Middle frontal gyrus (tissue), 1 donor: ENCODE measurements around the gene CCDC50.

Experiments used
- DNase-seq: peaks from one replicate; pipeline ENCODE4 v3.0.0-alpha.2; 2015; ENCODE audit warnings: low spot score; ENCODE audit errors: extremely low spot score

Gene CCDC50

GRCh38 chr3:191378142-191378812 lies 49.1 kb downstream of the CCDC50 start:
- DNase-seq, result no peak

- DNase-seq, result no peak
Observed at GRCh38 chr3:191379446-191379845, 50.3 kb downstream of the CCDC50 start.

- no peak for DNase-seq
Observed at GRCh38 chr3:191380001-191380400, 50.8 kb downstream of the CCDC50 start.

GRCh38 chr3:191381303-191381702 lies 52.1 kb downstream of the CCDC50 start:
- DNase-seq, result no peak

GRCh38 chr3:191382661-191383060 lies 53.5 kb downstream of the CCDC50 start:
- no peak for DNase-seq

- no peak for DNase-seq
Observed at GRCh38 chr3:191383124-191383523, 53.9 kb downstream of the CCDC50 start.

- DNase-seq, result no peak
Observed at GRCh38 chr3:191385101-191385500, 55.9 kb downstream of the CCDC50 start.

- DNase-seq, result no peak
Observed at GRCh38 chr3:191387441-191388077, 58.4 kb downstream of the CCDC50 start.

- DNase-seq, result no peak
Observed at GRCh38 chr3:191388823-191389222, 59.6 kb downstream of the CCDC50 start.

GRCh38 chr3:191390580-191390979 lies 61.4 kb downstream of the CCDC50 start:
- DNase-seq, result no peak

- no peak for DNase-seq
Observed at GRCh38 chr3:191391861-191392808, 62.9 kb downstream of the CCDC50 start.

- no peak for DNase-seq
Observed at GRCh38 chr3:191393146-191393545, 64.0 kb downstream of the CCDC50 start.

- DNase-seq, result no peak
Observed at GRCh38 chr3:191397771-191398170, 68.6 kb downstream of the CCDC50 start.

GRCh38 chr3:191398607-191399006 lies 69.4 kb downstream of the CCDC50 start:
- DNase-seq, result no peak

GRCh38 chr3:191399918-191400317 lies 70.7 kb downstream of the CCDC50 start:
- DNase-seq, result no peak

GRCh38 chr3:191401775-191402357 lies 72.7 kb downstream of the CCDC50 start:
- no peak for DNase-seq

GRCh38 chr3:191409791-191410359 lies 80.7 kb downstream of the CCDC50 start:
- no peak for DNase-seq

GRCh38 chr3:191412759-191413158 lies 83.6 kb downstream of the CCDC50 start:
- peak; percentile 9 for DNase-seq

- no peak for DNase-seq
Observed at GRCh38 chr3:191414286-191414685, 85.1 kb downstream of the CCDC50 start.

- DNase-seq, result no peak
Observed at GRCh38 chr3:191414732-191415131, 85.5 kb downstream of the CCDC50 start.

GRCh38 chr3:191415566-191415965 lies 86.4 kb downstream of the CCDC50 start:
- DNase-seq, result no peak

GRCh38 chr3:191417457-191417729 lies 88.2 kb downstream of the CCDC50 start:
- DNase-seq, result no peak
